ENCODE measurements around the gene SUGT1. TPM values are rescaled to one million over a fixed set of nuclear protein-coding genes. Genes with fewer than 3 reads are reported as not detected.
"Not testable (repeated sequence)": the region's sequence is repeated elsewhere in the genome, so short reads cannot be mapped to it uniquely, and the experiment has no call there.

The SUGT1 gene
- polyA plus RNA-seq, 1 donor from 2014 or later, result 57.5 TPM

DNA sequence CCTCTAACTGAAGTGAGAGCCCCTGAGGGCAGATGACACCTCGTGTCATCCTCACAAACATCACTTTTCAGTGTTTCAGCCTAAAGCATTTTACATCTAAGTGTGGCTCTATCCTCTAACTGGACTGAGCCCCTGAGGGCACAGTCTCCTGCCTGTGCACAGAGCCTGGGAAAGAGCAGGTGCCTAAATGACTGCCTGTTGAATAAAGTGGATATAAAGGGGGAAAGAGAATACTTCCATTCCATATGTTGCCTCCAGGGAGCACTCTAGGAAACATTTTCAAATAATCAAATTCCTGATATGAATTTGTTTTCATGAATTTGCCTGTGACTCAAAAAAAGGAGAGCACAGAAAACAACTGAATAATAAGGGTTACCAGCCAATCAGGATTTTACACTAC lies 54.7 kb downstream of the SUGT1 start:
- Histone ChIP-seq H3K4me2 (ENCODE audit: low read length) (no peak overlapping the region), H3K36me3 (ENCODE audit: insufficient read depth, low read length) (no peaks in the 10 kb centered on the region), H3K9me2 (ENCODE audit: insufficient read depth, low read length) (no peaks in the 10 kb centered on the region), H3K4me3 (ENCODE audit: low read length) (no peak overlapping the region), H3K79me2 (replicated peaks; ENCODE audit: insufficient read depth, low read length) (no peaks in the 10 kb centered on the region), H3F3A (ENCODE audit: insufficient read depth, low read length, poor library complexity, severe bottlenecking) (no peaks in the 10 kb centered on the region), H3K9me3 (ENCODE audit: low read length) (no peaks in the 10 kb centered on the region), H3K27me3 (ENCODE audit: insufficient read depth, low read depth, low read length) (no peaks in the 10 kb centered on the region), H2AFZ (ENCODE audit: low read depth, low read length) (no peak overlapping the region), H3K9ac (ENCODE audit: low read length) (no peak overlapping the region), H3K27ac (ENCODE audit: low read length) (no peak overlapping the region), H4K20me1 (ENCODE audit: insufficient read depth) (no peaks in the 10 kb centered on the region)
- no peak for TF ChIP-seq EZH2 (IDR thresholded peaks at IDR 0.05; ENCODE audit: borderline replicate concordance, insufficient read depth, low read length, poor library complexity, severe bottlenecking)
- peak; percentile 54 for TF ChIP-seq RAD21 (conservative IDR thresholded peaks at IDR 0.05)
- TF ChIP-seq SMC3 (conservative IDR thresholded peaks at IDR 0.05; ENCODE audit: poor library complexity), result peak; percentile 59
- TF ChIP-seq EP300 (conservative IDR thresholded peaks at IDR 0.05; ENCODE audit: poor library complexity, severe bottlenecking), result no peak
- TF ChIP-seq, protein P1, sequence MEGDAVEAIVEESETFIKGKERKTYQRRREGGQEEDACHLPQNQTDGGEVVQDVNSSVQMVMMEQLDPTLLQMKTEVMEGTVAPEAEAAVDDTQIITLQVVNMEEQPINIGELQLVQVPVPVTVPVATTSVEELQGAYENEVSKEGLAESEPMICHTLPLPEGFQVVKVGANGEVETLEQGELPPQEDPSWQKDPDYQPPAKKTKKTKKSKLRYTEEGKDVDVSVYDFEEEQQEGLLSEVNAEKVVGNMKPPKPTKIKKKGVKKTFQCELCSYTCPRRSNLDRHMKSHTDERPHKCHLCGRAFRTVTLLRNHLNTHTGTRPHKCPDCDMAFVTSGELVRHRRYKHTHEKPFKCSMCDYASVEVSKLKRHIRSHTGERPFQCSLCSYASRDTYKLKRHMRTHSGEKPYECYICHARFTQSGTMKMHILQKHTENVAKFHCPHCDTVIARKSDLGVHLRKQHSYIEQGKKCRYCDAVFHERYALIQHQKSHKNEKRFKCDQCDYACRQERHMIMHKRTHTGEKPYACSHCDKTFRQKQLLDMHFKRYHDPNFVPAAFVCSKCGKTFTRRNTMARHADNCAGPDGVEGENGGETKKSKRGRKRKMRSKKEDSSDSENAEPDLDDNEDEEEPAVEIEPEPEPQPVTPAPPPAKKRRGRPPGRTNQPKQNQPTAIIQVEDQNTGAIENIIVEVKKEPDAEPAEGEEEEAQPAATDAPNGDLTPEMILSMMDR (IDR thresholded peaks at IDR 0.05; ENCODE audit: poor library complexity, severe bottlenecking), result peak; percentile 49
- TF ChIP-seq POLR2AphosphoS5 (IDR thresholded peaks at IDR 0.05), result no peak

DNA sequence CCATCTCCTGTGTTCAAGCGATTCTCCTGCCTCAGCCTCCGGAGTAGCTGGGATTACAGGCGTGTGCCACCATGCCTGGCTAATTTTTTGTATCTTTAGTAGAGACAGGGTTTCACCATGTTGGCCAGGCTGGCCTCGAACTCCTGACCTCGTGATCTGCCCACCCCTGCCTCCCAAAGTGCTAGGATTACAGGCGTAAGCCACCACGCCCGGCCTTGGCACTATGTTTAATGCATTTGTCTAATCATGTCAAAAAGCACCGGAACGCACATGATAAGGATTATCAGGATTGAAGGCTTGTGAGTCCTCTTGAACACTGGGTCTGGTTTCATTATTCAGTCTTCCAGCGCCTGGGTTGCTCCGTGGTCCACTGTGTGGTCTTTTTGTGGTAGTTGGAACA lies 55.6 kb downstream of the SUGT1 start:
- not testable (repeated sequence) for H3K36me3 ChIP-seq (ENCODE audit: insufficient read depth, low read length); H3K79me2 ChIP-seq (replicated peaks; ENCODE audit: insufficient read depth, low read length); H2AFZ ChIP-seq (ENCODE audit: low read depth, low read length); H3K4me2 ChIP-seq (ENCODE audit: low read length); H3F3A ChIP-seq (ENCODE audit: insufficient read depth, low read length, poor library complexity, severe bottlenecking); H3K9me2 ChIP-seq (ENCODE audit: insufficient read depth, low read length); H3K9ac ChIP-seq (ENCODE audit: low read length); H3K27ac ChIP-seq (ENCODE audit: low read length); H4K20me1 ChIP-seq (ENCODE audit: insufficient read depth); H3K4me3 ChIP-seq (ENCODE audit: low read length); H3K9me3 ChIP-seq (ENCODE audit: low read length); H3K27me3 ChIP-seq (ENCODE audit: insufficient read depth, low read depth, low read length)

DNA sequence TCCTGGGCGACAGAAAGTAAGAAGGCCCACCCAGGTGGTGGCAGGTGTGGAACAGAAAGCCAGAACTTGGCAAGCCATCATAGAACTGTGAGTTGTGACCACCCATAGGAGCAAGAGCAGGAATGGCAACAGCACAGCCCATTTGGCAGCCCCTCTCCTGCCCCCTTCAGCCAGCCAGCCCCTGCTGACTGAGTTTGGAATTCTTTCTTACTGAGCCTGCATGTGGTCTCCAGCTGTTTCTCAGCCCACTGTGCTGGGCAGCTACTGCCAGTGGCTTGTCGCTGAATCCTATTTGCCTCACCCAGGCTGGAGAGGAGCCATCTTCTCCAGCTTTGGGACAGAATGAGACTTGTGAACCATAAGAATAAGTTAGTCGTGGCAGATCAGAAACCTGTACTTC lies 58.6 kb downstream of the SUGT1 start:
- H3K4me2 ChIP-seq (ENCODE audit: low read length), result no peak overlapping the region
- no peak overlapping the region for H2AFZ ChIP-seq (ENCODE audit: low read depth, low read length)
- TF ChIP-seq SMC3 (conservative IDR thresholded peaks at IDR 0.05; ENCODE audit: poor library complexity) (no peak), EZH2 (IDR thresholded peaks at IDR 0.05; ENCODE audit: borderline replicate concordance, insufficient read depth, low read length, poor library complexity, severe bottlenecking) (no peak), TAF1 (IDR thresholded peaks at IDR 0.05; ENCODE audit: low read depth) (no peak), EP300 (conservative IDR thresholded peaks at IDR 0.05; ENCODE audit: poor library complexity, severe bottlenecking) (no peak)
- no peaks in the 10 kb centered on the region for H3F3A ChIP-seq (ENCODE audit: insufficient read depth, low read length, poor library complexity, severe bottlenecking)
- H3K9me2 ChIP-seq (ENCODE audit: insufficient read depth, low read length), result no peaks in the 10 kb centered on the region
- H3K9ac ChIP-seq (ENCODE audit: low read length), result no peak overlapping the region
- no peaks in the 10 kb centered on the region for H3K36me3 ChIP-seq (ENCODE audit: insufficient read depth, low read length)
- no peaks in the 10 kb centered on the region for H3K9me3 ChIP-seq (ENCODE audit: low read length)
- no peaks in the 10 kb centered on the region for H3K79me2 ChIP-seq (replicated peaks; ENCODE audit: insufficient read depth, low read length)
- H3K4me3 ChIP-seq (ENCODE audit: low read length), result no peak overlapping the region
- no peaks in the 10 kb centered on the region for H4K20me1 ChIP-seq (ENCODE audit: insufficient read depth)
- no peak overlapping the region for H3K27ac ChIP-seq (ENCODE audit: low read length)
- no peaks in the 10 kb centered on the region for H3K27me3 ChIP-seq (ENCODE audit: insufficient read depth, low read depth, low read length)

DNA sequence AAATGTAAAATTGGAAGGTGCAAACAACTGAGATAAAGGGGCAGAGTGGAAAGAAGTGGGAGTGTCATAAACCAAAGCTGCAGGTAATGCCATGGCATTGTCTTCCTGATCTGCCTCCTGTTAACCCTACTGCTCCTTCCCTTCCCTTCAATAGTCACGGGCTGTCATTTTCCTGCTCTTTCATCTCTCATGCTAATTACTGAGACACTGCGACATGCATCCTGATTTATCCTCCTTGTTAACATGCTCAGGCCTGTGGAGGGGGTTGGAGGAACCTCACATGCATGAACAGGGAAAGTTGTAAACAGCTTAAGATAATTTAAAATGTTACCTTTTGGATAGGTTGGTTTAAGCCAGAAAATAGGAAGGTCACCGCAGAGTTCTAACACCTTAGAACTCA lies 59.7 kb downstream of the SUGT1 start:
- Histone ChIP-seq H3K27me3 (ENCODE audit: insufficient read depth, low read depth, low read length) (no peaks in the 10 kb centered on the region), H3K9me2 (ENCODE audit: insufficient read depth, low read length) (no peaks in the 10 kb centered on the region), H3K27ac (ENCODE audit: low read length) (peak overlapping the region; percentile 29), H3K4me2 (ENCODE audit: low read length) (no peak overlapping the region), H3K9me3 (ENCODE audit: low read length) (no peaks in the 10 kb centered on the region), H2AFZ (ENCODE audit: low read depth, low read length) (no peak overlapping the region), H4K20me1 (ENCODE audit: insufficient read depth) (no peaks in the 10 kb centered on the region), H3K36me3 (ENCODE audit: insufficient read depth, low read length) (no peaks in the 10 kb centered on the region), H3K9ac (ENCODE audit: low read length) (no peak overlapping the region), H3K79me2 (replicated peaks; ENCODE audit: insufficient read depth, low read length) (no peaks in the 10 kb centered on the region), H3F3A (ENCODE audit: insufficient read depth, low read length, poor library complexity, severe bottlenecking) (no peaks in the 10 kb centered on the region), H3K4me3 (ENCODE audit: low read length) (no peak overlapping the region)
- TF ChIP-seq POLR2AphosphoS5 (IDR thresholded peaks at IDR 0.05) (no peak), MXI1 (conservative IDR thresholded peaks at IDR 0.05; ENCODE audit: poor library complexity, severe bottlenecking) (no peak), EP300 (conservative IDR thresholded peaks at IDR 0.05; ENCODE audit: poor library complexity, severe bottlenecking) (no peak), EZH2 (IDR thresholded peaks at IDR 0.05; ENCODE audit: borderline replicate concordance, insufficient read depth, low read length, poor library complexity, severe bottlenecking) (no peak), RAD21 (conservative IDR thresholded peaks at IDR 0.05) (no peak), TAF1 (IDR thresholded peaks at IDR 0.05; ENCODE audit: low read depth) (no peak), SMC3 (conservative IDR thresholded peaks at IDR 0.05; ENCODE audit: poor library complexity) (no peak)
- TF ChIP-seq, protein P1 (IDR thresholded peaks at IDR 0.05; ENCODE audit: poor library complexity, severe bottlenecking), result no peak
- TF ChIP-seq, protein P2, sequence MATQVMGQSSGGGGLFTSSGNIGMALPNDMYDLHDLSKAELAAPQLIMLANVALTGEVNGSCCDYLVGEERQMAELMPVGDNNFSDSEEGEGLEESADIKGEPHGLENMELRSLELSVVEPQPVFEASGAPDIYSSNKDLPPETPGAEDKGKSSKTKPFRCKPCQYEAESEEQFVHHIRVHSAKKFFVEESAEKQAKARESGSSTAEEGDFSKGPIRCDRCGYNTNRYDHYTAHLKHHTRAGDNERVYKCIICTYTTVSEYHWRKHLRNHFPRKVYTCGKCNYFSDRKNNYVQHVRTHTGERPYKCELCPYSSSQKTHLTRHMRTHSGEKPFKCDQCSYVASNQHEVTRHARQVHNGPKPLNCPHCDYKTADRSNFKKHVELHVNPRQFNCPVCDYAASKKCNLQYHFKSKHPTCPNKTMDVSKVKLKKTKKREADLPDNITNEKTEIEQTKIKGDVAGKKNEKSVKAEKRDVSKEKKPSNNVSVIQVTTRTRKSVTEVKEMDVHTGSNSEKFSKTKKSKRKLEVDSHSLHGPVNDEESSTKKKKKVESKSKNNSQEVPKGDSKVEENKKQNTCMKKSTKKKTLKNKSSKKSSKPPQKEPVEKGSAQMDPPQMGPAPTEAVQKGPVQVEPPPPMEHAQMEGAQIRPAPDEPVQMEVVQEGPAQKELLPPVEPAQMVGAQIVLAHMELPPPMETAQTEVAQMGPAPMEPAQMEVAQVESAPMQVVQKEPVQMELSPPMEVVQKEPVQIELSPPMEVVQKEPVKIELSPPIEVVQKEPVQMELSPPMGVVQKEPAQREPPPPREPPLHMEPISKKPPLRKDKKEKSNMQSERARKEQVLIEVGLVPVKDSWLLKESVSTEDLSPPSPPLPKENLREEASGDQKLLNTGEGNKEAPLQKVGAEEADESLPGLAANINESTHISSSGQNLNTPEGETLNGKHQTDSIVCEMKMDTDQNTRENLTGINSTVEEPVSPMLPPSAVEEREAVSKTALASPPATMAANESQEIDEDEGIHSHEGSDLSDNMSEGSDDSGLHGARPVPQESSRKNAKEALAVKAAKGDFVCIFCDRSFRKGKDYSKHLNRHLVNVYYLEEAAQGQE (IDR thresholded peaks at IDR 0.05; ENCODE audit: borderline replicate concordance), result no peak

Measured in neural cell (in vitro differentiated cells).